ENCODE results near the gene CAMK1D.

- TF ChIP-seq CTCF (IDR thresholded peaks at IDR 0.05) (no peak), FOXM1 (IDR thresholded peaks at IDR 0.05; ENCODE audit: low read depth) (peak; percentile 54; the same call in 1 of the 2 replicates), ZBTB33 (IDR thresholded peaks at IDR 0.05; ENCODE audit: borderline replicate concordance, low read depth) (no peak), POLR2AphosphoS5 (IDR thresholded peaks at IDR 0.05; ENCODE audit: low read depth, low read length) (peak; percentile 34; the same call in 1 of the 2 replicates), REST (IDR thresholded peaks at IDR 0.05; ENCODE audit: low read depth, low read length) (peak; percentile 26; the same call in 1 of the 2 replicates), NFIC (IDR thresholded peaks at IDR 0.05; ENCODE audit: borderline replicate concordance) (peak; percentile 46; the same call in 1 of the 2 replicates), SIN3A (IDR thresholded peaks at IDR 0.05; ENCODE audit: borderline replicate concordance, low read depth, low read length) (no peak), GABPA (IDR thresholded peaks at IDR 0.05; ENCODE audit: low read depth) (peak; percentile 43; the same call in 1 of the 2 replicates), USF1 (IDR thresholded peaks at IDR 0.05; ENCODE audit: borderline replicate concordance, low read depth) (0 out of 2 replicates have a peak, but pooled peaks have one; percentile 19), TAF1 (IDR thresholded peaks at IDR 0.05; ENCODE audit: borderline replicate concordance, low read depth, low read length) (no peak), EZH2phosphoT487 (IDR thresholded peaks at IDR 0.05; ENCODE audit: borderline replicate concordance, low read depth) (no peak)
Observed at GRCh38 chr10:12448729-12449391, 99.5 kb downstream of the CAMK1D start.

All from SK-N-SH (cell line).